ENCODE results near the gene BACH2. TPM values are rescaled to one million over a fixed set of nuclear protein-coding genes. Genes with fewer than 3 reads are reported as not detected.
"Not testable (repeated sequence)": the region's sequence is repeated elsewhere in the genome, so short reads cannot be mapped to it uniquely, and the experiment has no call there.

Gene BACH2
- 100 to 1,000 TPM in 4 of 5 experiments, 10 to 100 TPM in 1; 33.0 to 193 (median 133) TPM for total RNA-seq
- polyA plus RNA-seq: 10 to 100 TPM; 24.8 to 26.5 TPM
- total RNA-seq: 194 reads per million, percentile 93 among the genes with 10 or more reads in this experiment

DNA sequence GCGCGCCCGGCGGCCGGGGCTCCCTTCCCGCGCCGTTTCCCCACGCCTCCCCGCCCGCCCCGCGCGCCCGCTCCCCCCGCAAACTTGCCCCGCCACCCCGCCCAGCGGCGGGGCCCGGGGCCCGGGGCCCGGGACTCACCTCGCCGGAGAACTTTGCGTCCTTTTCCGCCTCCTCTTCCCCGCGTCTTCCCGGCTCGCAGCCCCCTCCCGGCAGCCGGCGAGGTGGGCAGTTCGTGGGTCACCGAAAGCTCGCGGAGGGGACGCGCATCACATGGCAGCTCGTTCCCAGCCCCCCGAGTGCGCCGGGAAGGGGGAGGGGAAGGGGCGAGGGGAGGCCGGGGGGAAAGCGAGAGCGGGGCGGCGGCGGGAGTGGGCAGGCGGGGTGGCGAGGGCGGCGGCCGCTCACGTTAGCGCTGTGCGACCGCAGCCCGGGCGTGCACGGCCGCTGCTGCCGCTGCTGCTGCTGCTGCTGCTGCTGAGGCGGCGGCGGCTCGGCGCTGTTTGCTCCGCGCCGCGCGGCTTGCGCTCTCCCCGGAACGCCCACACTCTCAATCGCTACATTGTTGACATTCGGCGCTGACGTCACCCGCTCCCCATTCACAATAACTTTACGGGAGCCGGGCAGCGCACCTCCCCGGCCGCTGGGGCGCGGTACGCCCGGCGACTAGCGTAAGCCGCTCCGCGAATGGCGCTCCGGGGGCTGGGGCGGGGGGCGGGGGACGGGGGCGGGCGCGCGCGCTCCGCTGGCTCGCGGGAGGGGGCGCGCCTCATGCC, at the start of gene BACH2:
Gene BACH2 (minus strand): TSS at position 503 of the 774 bp plus-strand sequence. CDS start 287,999 bp downstream, outside the sequence.
- intact Hi-C loops (cut with micrococcal nuclease): loop anchor here (1.0 to 5.0 kb wide), 19 partner anchors 22 to 1216 kb away; partner anchors contain the start of genes CASP8AP2 (in 2 of the 2), MAP3K7 (in 1 of the 2) and PNRC1 (in 1 of the 2)
- Histone ChIP-seq H3K9me3 (ENCODE audit: control insufficient read depth in 2 of 3, low read length in 3 of 3) (no peaks in the 10 kb centered on the region), H3K27ac (ENCODE audit: low read depth, low read length) (peak within 1 kb of the TSS; percentile 95), H3K36me3 (ENCODE audit: control insufficient read depth in 2 of 3, insufficient read depth in 3 of 3, low read length in 3 of 3) (peaks cover 0 to 14% (median 0%) of the 10 kb centered on the region in 3 experiments), H3K4me3 (ENCODE audit: low read length) (peak within 1 kb of the TSS; percentile 59), H3K4me1 (ENCODE audit: control insufficient read depth in 2 of 2, insufficient read depth in 2 of 2, low read length in 2 of 2) (peaks cover 7 to 26% of the 10 kb centered on the region in 2 donors), H3K27me3 (ENCODE audit: control insufficient read depth in 2 of 2, insufficient read depth in 2 of 2, low read length in 2 of 2) (no peaks in the 10 kb centered on the region)
- CTCF ChIA-PET: interaction anchor here (0.8 to 1.3 kb wide), 11 partner anchors 9 to 356 kb away, joined by 3 to 11 read pairs (median 3); no protein-coding TSS in a partner anchor
- ATAC-seq: peak; percentile 85
- no peaks in the 10 kb centered on the region for H3K9me3 Mint-ChIP-seq
- H3K27me3 Mint-ChIP-seq: peaks cover 0 to 29% (median 0%) of the 10 kb centered on the region in 5 donors
- H3K36me3 Mint-ChIP-seq: peaks cover 0 to 10% (median 3%) of the 10 kb centered on the region in 5 donors
- POLR2A ChIA-PET: interaction anchor here (0.7 to 6.3 kb wide), 18 partner anchors 10 to 356 kb away, joined by 3 to 81 read pairs (median 5); no protein-coding TSS in a partner anchor
- peak; percentile 84 to 97 (median 94) for DNase-seq
- peak within 1 kb of the TSS; percentile 79 to 97 (median 92) for H3K4me3 Mint-ChIP-seq
- peaks cover 0 to 47% (median 38%) of the 10 kb centered on the region in 7 donors for H3K4me1 Mint-ChIP-seq
- H3K27ac Mint-ChIP-seq: peak within 1 kb of the TSS; percentile 89 to 100 (median 97)

GRCh38 chr6:90343576-90343975, 46.9 kb upstream of the BACH2 start:
- ChIA-PET CTCF (no interaction called here), POLR2A (no interaction called here)
- Histone ChIP-seq H3K4me3 (ENCODE audit: low read length) (no peak overlapping the region), H3K27ac (ENCODE audit: low read depth, low read length) (no peak overlapping the region), H3K27me3 (ENCODE audit: control insufficient read depth in 2 of 2, insufficient read depth in 2 of 2, low read length in 2 of 2) (no peaks in the 10 kb centered on the region), H3K9me3 (ENCODE audit: control insufficient read depth in 2 of 3, low read length in 3 of 3) (no peaks in the 10 kb centered on the region), H3K36me3 (ENCODE audit: control insufficient read depth in 2 of 3, insufficient read depth in 3 of 3, low read length in 3 of 3) (no peaks in the 10 kb centered on the region), H3K4me1 (ENCODE audit: control insufficient read depth in 2 of 2, insufficient read depth in 2 of 2, low read length in 2 of 2) (no peaks in the 10 kb centered on the region)
- peaks cover 0 to 10% (median 0%) of the 10 kb centered on the region in 11 donors for H3K9me3 Mint-ChIP-seq
- intact Hi-C loops (cut with micrococcal nuclease): no loop called here
- no peaks in the 10 kb centered on the region for H3K36me3 Mint-ChIP-seq
- peaks cover 0 to 3% (median 0%) of the 10 kb centered on the region in 7 donors for H3K4me1 Mint-ChIP-seq
- DNase-seq (no peak), ATAC-seq (no peak)
- peaks cover 0 to 25% (median 0%) of the 10 kb centered on the region in 5 donors for H3K27me3 Mint-ChIP-seq
- H3K4me3 Mint-ChIP-seq: no peak overlapping the region
- H3K27ac Mint-ChIP-seq: no peak overlapping the region

DNA sequence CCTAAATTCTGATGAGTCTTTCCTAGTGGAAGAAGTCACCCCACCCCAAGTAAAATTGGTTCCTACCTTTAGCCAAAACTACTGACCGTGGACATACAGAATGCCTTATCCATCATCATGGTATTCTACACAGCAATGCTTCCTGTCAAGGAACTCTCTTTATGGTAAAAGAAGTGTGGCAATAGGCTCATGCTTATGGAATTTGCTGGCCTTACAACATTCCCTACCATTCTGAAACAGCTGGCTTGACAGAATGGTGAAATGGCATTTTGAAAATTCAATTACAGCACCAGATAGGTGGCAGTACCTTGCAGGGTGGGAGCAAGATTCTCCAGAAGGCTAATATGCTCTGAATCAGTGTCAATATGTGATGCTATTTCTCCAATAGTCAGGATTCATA, 41.8 kb upstream of the BACH2 start:
- H3K36me3 Mint-ChIP-seq: peaks cover 3 to 7% (median 7%) of the 10 kb centered on the region in 5 donors
- intact Hi-C loops (cut with micrococcal nuclease): no loop called here
- DNase-seq (no peak), ATAC-seq (no peak)
- no peaks in the 10 kb centered on the region for H3K9me3 ChIP-seq (ENCODE audit: control insufficient read depth in 2 of 3, low read length in 3 of 3)
- no peaks in the 10 kb centered on the region for H3K27me3 ChIP-seq (ENCODE audit: control insufficient read depth in 2 of 2, insufficient read depth in 2 of 2, low read length in 2 of 2)
- H3K4me3 Mint-ChIP-seq: no peak overlapping the region
- no peaks in the 10 kb centered on the region for H3K36me3 ChIP-seq (ENCODE audit: control insufficient read depth in 2 of 3, insufficient read depth in 3 of 3, low read length in 3 of 3)
- no peak overlapping the region for H3K27ac Mint-ChIP-seq
- peaks cover 0 to 15% (median 3%) of the 10 kb centered on the region in 11 donors for H3K9me3 Mint-ChIP-seq
- H3K4me1 Mint-ChIP-seq: peaks cover 0 to 5% (median 0%) of the 10 kb centered on the region in 7 donors
- H3K27ac ChIP-seq (ENCODE audit: low read depth, low read length): no peak overlapping the region
- CTCF ChIA-PET: interaction anchor here (0.7 kb wide), 1 partner anchor 36 kb away, joined by 3 read pairs; no protein-coding TSS in a partner anchor
- POLR2A ChIA-PET: no interaction called here
- H3K4me3 ChIP-seq (ENCODE audit: low read length): no peak overlapping the region
- no peaks in the 10 kb centered on the region for H3K4me1 ChIP-seq (ENCODE audit: control insufficient read depth in 2 of 2, insufficient read depth in 2 of 2, low read length in 2 of 2)
- peaks cover 0 to 20% (median 0%) of the 10 kb centered on the region in 5 donors for H3K27me3 Mint-ChIP-seq

DNA sequence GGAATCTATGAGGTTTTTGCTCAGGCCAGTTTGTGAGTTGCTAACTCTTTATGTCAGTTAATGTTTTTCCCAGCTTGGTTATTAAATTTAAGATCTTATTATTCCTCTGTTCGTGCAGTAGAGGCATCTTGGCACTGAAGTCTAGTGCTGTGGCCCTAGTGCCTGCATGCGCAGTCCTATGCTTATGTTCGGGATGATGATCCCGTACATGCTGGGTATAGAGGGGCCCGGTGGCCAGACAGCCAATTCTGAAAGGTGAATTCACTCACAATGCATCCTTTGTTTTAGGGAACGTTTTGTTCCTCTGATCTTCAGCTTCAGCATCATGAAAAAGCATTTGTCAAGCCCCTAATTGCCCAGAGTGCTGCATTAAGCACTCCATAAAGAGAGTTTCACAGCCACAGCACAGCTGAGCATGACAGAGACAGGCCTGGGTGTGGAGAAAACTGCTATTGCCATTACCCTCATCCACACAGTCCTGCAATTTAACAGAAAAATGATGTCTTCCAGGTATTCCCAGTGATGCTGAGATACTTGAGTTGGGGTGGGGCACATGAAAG, 39.8 kb upstream of the BACH2 start:
- DNase-seq: no peak
- no peaks in the 10 kb centered on the region for H3K27me3 ChIP-seq (ENCODE audit: control insufficient read depth in 2 of 2, insufficient read depth in 2 of 2, low read length in 2 of 2)
- Mint-ChIP-seq H3K36me3 (peaks cover 6 to 12% (median 7%) of the 10 kb centered on the region in 5 donors), H3K4me3 (no peak overlapping the region), H3K9me3 (peaks cover 0 to 18% (median 5%) of the 10 kb centered on the region in 11 donors), H3K4me1 (peaks cover 0 to 5% (median 0%) of the 10 kb centered on the region in 7 donors), H3K27ac (no peak overlapping the region), H3K27me3 (peaks cover 0 to 20% (median 0%) of the 10 kb centered on the region in 5 donors)
- no peaks in the 10 kb centered on the region for H3K4me1 ChIP-seq (ENCODE audit: control insufficient read depth in 2 of 2, insufficient read depth in 2 of 2, low read length in 2 of 2)
- no peaks in the 10 kb centered on the region for H3K36me3 ChIP-seq (ENCODE audit: control insufficient read depth in 2 of 3, insufficient read depth in 3 of 3, low read length in 3 of 3)
- H3K9me3 ChIP-seq (ENCODE audit: control insufficient read depth in 2 of 3, low read length in 3 of 3): no peaks in the 10 kb centered on the region
- no peak overlapping the region for H3K4me3 ChIP-seq (ENCODE audit: low read length)
- intact Hi-C loops (cut with micrococcal nuclease): no loop called here
- ChIA-PET POLR2A (no interaction called here), CTCF (no interaction called here)
- ATAC-seq: no peak
- no peak overlapping the region for H3K27ac ChIP-seq (ENCODE audit: low read depth, low read length)

- no peaks in the 10 kb centered on the region for H3K4me1 ChIP-seq (ENCODE audit: control insufficient read depth in 2 of 2, insufficient read depth in 2 of 2, low read length in 2 of 2)
- H3K27me3 ChIP-seq (ENCODE audit: control insufficient read depth in 2 of 2, insufficient read depth in 2 of 2, low read length in 2 of 2): no peaks in the 10 kb centered on the region
- CTCF ChIA-PET: no interaction called here
- Mint-ChIP-seq H3K36me3 (peaks cover 6 to 12% (median 7%) of the 10 kb centered on the region in 5 donors), H3K9me3 (peaks cover 0 to 11% (median 1%) of the 10 kb centered on the region in 11 donors), H3K27ac (no peak overlapping the region), H3K27me3 (peaks cover 0 to 12% (median 0%) of the 10 kb centered on the region in 5 donors), H3K4me3 (no peak overlapping the region), H3K4me1 (peaks cover 0 to 5% (median 0%) of the 10 kb centered on the region in 7 donors)
- DNase-seq (no peak), ATAC-seq (no peak)
- intact Hi-C loops (cut with micrococcal nuclease): no loop called here
- H3K9me3 ChIP-seq (ENCODE audit: control insufficient read depth in 2 of 3, low read length in 3 of 3): no peaks in the 10 kb centered on the region
- H3K27ac ChIP-seq (ENCODE audit: low read depth, low read length): no peak overlapping the region
- POLR2A ChIA-PET: no interaction called here
- H3K4me3 ChIP-seq (ENCODE audit: low read length): no peak overlapping the region
- no peaks in the 10 kb centered on the region for H3K36me3 ChIP-seq (ENCODE audit: control insufficient read depth in 2 of 3, insufficient read depth in 3 of 3, low read length in 3 of 3)
Observed at GRCh38 chr6:90333928-90334327, 37.3 kb upstream of the BACH2 start.

GRCh38 chr6:90332978-90333543, 36.4 kb upstream of the BACH2 start:
- H3K36me3 ChIP-seq (ENCODE audit: control insufficient read depth in 2 of 3, insufficient read depth in 3 of 3, low read length in 3 of 3); H3K4me3 ChIP-seq (ENCODE audit: low read length); H3K4me1 ChIP-seq (ENCODE audit: control insufficient read depth in 2 of 2, insufficient read depth in 2 of 2, low read length in 2 of 2); H3K27me3 Mint-ChIP-seq; H3K27ac Mint-ChIP-seq; H3K4me1 Mint-ChIP-seq; H3K27me3 ChIP-seq (ENCODE audit: control insufficient read depth in 2 of 2, insufficient read depth in 2 of 2, low read length in 2 of 2); H3K27ac ChIP-seq (ENCODE audit: low read depth, low read length); ATAC-seq; H3K9me3 ChIP-seq (ENCODE audit: control insufficient read depth in 2 of 3, low read length in 3 of 3); DNase-seq; POLR2A ChIA-PET; intact Hi-C loops (cut with micrococcal nuclease); H3K4me3 Mint-ChIP-seq: not testable (repeated sequence)
- H3K9me3 Mint-ChIP-seq: peaks cover 0 to 11% (median 1%) of the 10 kb centered on the region in 11 donors
- H3K36me3 Mint-ChIP-seq: peaks cover 6 to 12% (median 7%) of the 10 kb centered on the region in 5 donors
- CTCF ChIA-PET: interaction anchor here (0.7 kb wide), 1 partner anchor 562 kb away, joined by 3 read pairs; no protein-coding TSS in a partner anchor

Measured in naive thymus-derived CD4-positive, alpha-beta T cell (primary cell).